K562 (cell line): Measurements from ENCODE around the gene ZCCHC24. TPM values are rescaled to one million over a fixed set of nuclear protein-coding genes. Genes with fewer than 3 reads are reported as not detected.

ENCODE experiments used
- CBFB ChIP-seq: sonication (generic); formaldehyde crosslinking; IDR thresholded peaks from 2 replicates; pipeline ENCODE4 v1.4.0; 2020; ENCODE audit warnings: mild to moderate bottlenecking, missing genetic modification reagents
- ELF4 ChIP-seq: fragments of 450-650 bp; formaldehyde crosslinking; IDR thresholded peaks from 2 replicates; pipeline ENCODE4 v1.4.0; 2022; ENCODE audit warnings: missing genetic modification characterization
- GATAD2A ChIP-seq: fragments of 450-650 bp; IDR thresholded peaks from 2 replicates; pipeline ENCODE4 v1.6.1; 2017
- MCM7 ChIP-seq, 2 experiments: fragments of 450-650 bp; IDR thresholded peaks; 2 replicates each; pipeline ENCODE4 v1.6.1; 2016 to 2018
- NR2C2 ChIP-seq, 2 experiments: fragments of 200-800 bp in 1 of 2; sonication (Bioruptor generic) in 1 of 2; sonication (generic) in 1 of 2; formaldehyde crosslinking in 1 of 2; IDR thresholded peaks; 2 replicates each; pipeline versions ENCODE4 v1.6.1 to v1.8.0; 2016 to 2022; ENCODE audit warnings: mild to moderate bottlenecking in 1 of 2, missing compliant biosample characterization in 1 of 2, missing genetic modification characterization in 1 of 2, missing genetic modification reagents in 1 of 2
- NR3C1 ChIP-seq: sonication (generic); formaldehyde crosslinking; IDR thresholded peaks from 2 replicates; pipeline ENCODE4 v1.8.1; 2022; ENCODE audit warnings: missing genetic modification reagents
- POLR2H ChIP-seq: IDR thresholded peaks from 2 replicates; pipeline ENCODE4 v1.6.1; 2016; ENCODE audit warnings: missing genetic modification characterization, low read depth, mild to moderate bottlenecking, control low read depth, missing compliant biosample characterization, moderate library complexity
- RBM34 ChIP-seq: fragments of 200-400 bp; formaldehyde crosslinking; IDR thresholded peaks from 2 replicates; pipeline ENCODE4 v1.6.1; 2018; ENCODE audit warnings: low read length, borderline replicate concordance; ENCODE audit not compliant: insufficient read depth
- RFX1 ChIP-seq: fragments of 450-650 bp; IDR thresholded peaks from 2 replicates; pipeline ENCODE4 v1.6.1; 2016; ENCODE audit warnings: mild to moderate bottlenecking, moderate library complexity
- SAFB ChIP-seq: fragments of 200-400 bp; formaldehyde crosslinking; IDR thresholded peaks from 2 replicates; pipeline ENCODE4 v1.6.1; 2017; ENCODE audit warnings: low read depth, low read length, borderline replicate concordance
- TFAM ChIP-seq: fragments of 250-450 bp; sonication (Bioruptor Pico); conservative IDR thresholded peaks from 2 replicates; pipeline ENCODE4 v1.5.0; 2021; ENCODE audit warnings: mild to moderate bottlenecking, moderate library complexity
- ZBTB8A ChIP-seq: fragments of 450-650 bp; IDR thresholded peaks from 2 replicates; pipeline ENCODE4 v1.6.1; 2018; ENCODE audit warnings: mild to moderate bottlenecking, moderate library complexity; ENCODE audit not compliant: partially characterized antibody
- ZFX ChIP-seq: sonication (generic); formaldehyde crosslinking; IDR thresholded peaks from 2 replicates; pipeline ENCODE4 v1.8.0; 2022; ENCODE audit warnings: mild to moderate bottlenecking, missing genetic modification reagents, moderate library complexity
- ZNF3 ChIP-seq: fragments of 250-450 bp; sonication (Bioruptor Pico); IDR thresholded peaks from 2 replicates; pipeline ENCODE4 v1.5.0; 2021; ENCODE audit warnings: mild to moderate bottlenecking, moderate library complexity
- ZNF589 ChIP-seq: fragments of 200-800 bp; sonication (Bioruptor generic); IDR thresholded peaks from 2 replicates; pipeline ENCODE4 v1.6.1; 2016; ENCODE audit warnings: low read depth, missing genetic modification characterization, missing compliant biosample characterization
- polyA plus RNA-seq, 8 experiments: library from polyadenylated mRNA; depleted of rRNA in 4 of 8; stranded (reverse) in 5 of 8; unstranded in 3 of 8; fragments of >200 nt; fragmentation: Nextera tagmentation in 2 of 8; fragmentation: Illumina TruSeq in 1 of 8; extraction: Ambion mirVana in 2 of 8; extraction: Trizol in 1 of 8; gene quantifications; 2 replicates each; pipeline versions ENCODE4 v1.2.1 to v1.2.3, GENCODE V29; 2011 to 2014; ENCODE audit warnings: inconsistent platforms in 1 of 8, missing spikeins in 1 of 8
- total RNA-seq, 7 experiments: library from RNA; depleted of rRNA in 6 of 7; stranded (reverse); fragments of >200 nt in 6 of 7; fragmentation: Illumina TruSeq in 2 of 7; extraction: Trizol in 2 of 7; gene quantifications; 2 replicates each; pipeline versions ENCODE4 v1.2.1 to v1.2.3, GENCODE V29; 2011 to 2021; ENCODE audit warnings: low replicate concordance in 1 of 7
- TF ChIP-seq, protein P1 (sequence below), 3 experiments: fragments of 200-800 bp in 1 of 3; sonication (Bioruptor generic) in 1 of 3; sonication (generic) in 1 of 3; formaldehyde crosslinking in 1 of 3; IDR thresholded peaks; 2 replicates each; pipeline versions ENCODE4 v1.6.1 to v1.8.0; 2016 to 2022; ENCODE audit warnings: mild to moderate bottlenecking in 2 of 3, missing compliant biosample characterization in 2 of 3, missing genetic modification characterization in 2 of 3, missing genetic modification reagents in 1 of 3
- TF ChIP-seq, protein P2 (sequence below): IDR thresholded peaks from 3 replicates; pipeline ENCODE4 v1.6.1; 2011; ENCODE audit warnings: borderline replicate concordance, mild to moderate bottlenecking; ENCODE audit not compliant: insufficient read length, insufficient read depth
- TF ChIP-seq, protein P3 (sequence below): fragments of 450-650 bp; IDR thresholded peaks from 2 replicates; pipeline ENCODE4 v1.6.1; 2017; ENCODE audit warnings: mild to moderate bottlenecking, moderate library complexity
- TF ChIP-seq, protein P4 (sequence below): sonication (generic); formaldehyde crosslinking; IDR thresholded peaks from 2 replicates; pipeline ENCODE4 v1.8.1; 2023; ENCODE audit warnings: mild to moderate bottlenecking, missing genetic modification reagents
- TF ChIP-seq, protein P5 (sequence below): fragments of 250-450 bp; sonication (Bioruptor Pico); IDR thresholded peaks from 2 replicates; pipeline ENCODE4 v1.5.0; 2022; ENCODE audit warnings: mild to moderate bottlenecking

ZCCHC24 gene
- total and polyA plus RNA-seq, 9 of the 15 experiments (the other 6 are each of a cell fraction or from before 2014, with no cell fraction given) = 0.84 to 11.0 (median 4.6) TPM

DNA sequence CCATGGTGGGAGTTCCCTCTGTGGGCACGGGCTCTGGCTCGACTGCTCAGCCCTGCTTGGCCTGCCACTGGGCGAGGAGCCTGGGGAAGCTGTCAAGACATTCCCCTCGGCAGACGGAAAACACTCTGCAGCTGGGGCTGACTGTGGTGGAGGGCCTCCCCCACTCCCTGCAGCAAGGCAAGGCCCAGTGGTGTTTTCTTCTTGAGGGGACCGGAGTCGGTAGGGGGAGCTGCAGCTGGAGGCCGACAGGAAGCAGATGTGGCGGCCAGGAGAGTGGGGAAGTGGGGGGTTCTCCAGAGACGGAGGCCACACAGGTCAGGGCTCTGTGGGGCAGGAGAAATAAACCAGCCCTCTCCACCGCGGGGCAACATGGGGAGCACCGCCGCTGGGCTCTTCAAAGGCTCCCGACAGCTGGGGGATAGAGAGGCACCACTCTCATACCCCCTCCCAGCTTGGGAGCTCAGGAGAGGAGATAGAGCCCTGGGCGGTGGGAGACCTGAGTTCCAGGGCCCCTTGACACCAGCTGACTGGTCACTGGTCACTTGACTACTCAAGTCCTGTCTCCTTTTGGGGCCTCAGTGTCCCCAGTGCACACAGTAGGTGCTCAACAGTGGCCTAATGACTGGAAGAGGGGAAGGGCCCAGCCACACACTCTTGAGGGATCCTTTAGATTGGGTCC is 54.7 kb downstream of the ZCCHC24 start (continued):
- TF ChIP-seq, protein P1, sequence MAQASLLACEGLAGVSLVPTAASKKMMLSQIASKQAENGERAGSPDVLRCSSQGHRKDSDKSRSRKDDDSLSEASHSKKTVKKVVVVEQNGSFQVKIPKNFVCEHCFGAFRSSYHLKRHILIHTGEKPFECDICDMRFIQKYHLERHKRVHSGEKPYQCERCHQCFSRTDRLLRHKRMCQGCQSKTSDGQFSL (CRISPR knock-in tag; IDR thresholded peaks at IDR 0.05) = peak; percentile 97
- TF ChIP-seq, protein P1 (tag; IDR thresholded peaks at IDR 0.05) = peak in 1 of 2 experiments; percentile 91; a peak in 2 of 4 replicates
- TF ChIP-seq ZNF589 (CRISPR knock-in tag) = no peak
- TF ChIP-seq, protein P2, sequence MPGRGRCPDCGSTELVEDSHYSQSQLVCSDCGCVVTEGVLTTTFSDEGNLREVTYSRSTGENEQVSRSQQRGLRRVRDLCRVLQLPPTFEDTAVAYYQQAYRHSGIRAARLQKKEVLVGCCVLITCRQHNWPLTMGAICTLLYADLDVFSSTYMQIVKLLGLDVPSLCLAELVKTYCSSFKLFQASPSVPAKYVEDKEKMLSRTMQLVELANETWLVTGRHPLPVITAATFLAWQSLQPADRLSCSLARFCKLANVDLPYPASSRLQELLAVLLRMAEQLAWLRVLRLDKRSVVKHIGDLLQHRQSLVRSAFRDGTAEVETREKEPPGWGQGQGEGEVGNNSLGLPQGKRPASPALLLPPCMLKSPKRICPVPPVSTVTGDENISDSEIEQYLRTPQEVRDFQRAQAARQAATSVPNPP = no peak
- TF ChIP-seq ZBTB8A = no peak
- TF ChIP-seq POLR2H (tag) = no peak
- TF ChIP-seq ELF4 (CRISPR knock-in tag) = no peak
- 0 out of 2 replicates have a peak, but pooled peaks have one; percentile 19 for TF ChIP-seq GATAD2A
- TF ChIP-seq NR3C1 = no peak
- TF ChIP-seq, protein P3, sequence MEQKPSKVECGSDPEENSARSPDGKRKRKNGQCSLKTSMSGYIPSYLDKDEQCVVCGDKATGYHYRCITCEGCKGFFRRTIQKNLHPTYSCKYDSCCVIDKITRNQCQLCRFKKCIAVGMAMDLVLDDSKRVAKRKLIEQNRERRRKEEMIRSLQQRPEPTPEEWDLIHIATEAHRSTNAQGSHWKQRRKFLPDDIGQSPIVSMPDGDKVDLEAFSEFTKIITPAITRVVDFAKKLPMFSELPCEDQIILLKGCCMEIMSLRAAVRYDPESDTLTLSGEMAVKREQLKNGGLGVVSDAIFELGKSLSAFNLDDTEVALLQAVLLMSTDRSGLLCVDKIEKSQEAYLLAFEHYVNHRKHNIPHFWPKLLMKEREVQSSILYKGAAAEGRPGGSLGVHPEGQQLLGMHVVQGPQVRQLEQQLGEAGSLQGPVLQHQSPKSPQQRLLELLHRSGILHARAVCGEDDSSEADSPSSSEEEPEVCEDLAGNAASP = no peak
- no peak for TF ChIP-seq CBFB (CRISPR knock-in tag)
- no peak for TF ChIP-seq SAFB
- no peak for TF ChIP-seq RBM34
- no peak for TF ChIP-seq RFX1
- no peak for TF ChIP-seq ZNF3 (CRISPR knock-in tag)
- no peak for TF ChIP-seq MCM7 (IDR thresholded peaks at IDR 0.05)
- peak; percentile 80 for TF ChIP-seq ZFX (CRISPR knock-in tag)
- TF ChIP-seq, protein P4, sequence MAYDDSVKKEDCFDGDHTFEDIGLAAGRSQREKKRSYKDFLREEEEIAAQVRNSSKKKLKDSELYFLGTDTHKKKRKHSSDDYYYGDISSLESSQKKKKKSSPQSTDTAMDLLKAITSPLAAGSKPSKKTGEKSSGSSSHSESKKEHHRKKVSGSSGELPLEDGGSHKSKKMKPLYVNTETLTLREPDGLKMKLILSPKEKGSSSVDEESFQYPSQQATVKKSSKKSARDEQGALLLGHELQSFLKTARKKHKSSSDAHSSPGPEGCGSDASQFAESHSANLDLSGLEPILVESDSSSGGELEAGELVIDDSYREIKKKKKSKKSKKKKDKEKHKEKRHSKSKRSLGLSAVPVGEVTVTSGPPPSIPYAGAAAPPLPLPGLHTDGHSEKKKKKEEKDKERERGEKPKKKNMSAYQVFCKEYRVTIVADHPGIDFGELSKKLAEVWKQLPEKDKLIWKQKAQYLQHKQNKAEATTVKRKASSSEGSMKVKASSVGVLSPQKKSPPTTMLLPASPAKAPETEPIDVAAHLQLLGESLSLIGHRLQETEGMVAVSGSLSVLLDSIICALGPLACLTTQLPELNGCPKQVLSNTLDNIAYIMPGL (CRISPR knock-in tag) = no peak
- TF ChIP-seq, protein P5, sequence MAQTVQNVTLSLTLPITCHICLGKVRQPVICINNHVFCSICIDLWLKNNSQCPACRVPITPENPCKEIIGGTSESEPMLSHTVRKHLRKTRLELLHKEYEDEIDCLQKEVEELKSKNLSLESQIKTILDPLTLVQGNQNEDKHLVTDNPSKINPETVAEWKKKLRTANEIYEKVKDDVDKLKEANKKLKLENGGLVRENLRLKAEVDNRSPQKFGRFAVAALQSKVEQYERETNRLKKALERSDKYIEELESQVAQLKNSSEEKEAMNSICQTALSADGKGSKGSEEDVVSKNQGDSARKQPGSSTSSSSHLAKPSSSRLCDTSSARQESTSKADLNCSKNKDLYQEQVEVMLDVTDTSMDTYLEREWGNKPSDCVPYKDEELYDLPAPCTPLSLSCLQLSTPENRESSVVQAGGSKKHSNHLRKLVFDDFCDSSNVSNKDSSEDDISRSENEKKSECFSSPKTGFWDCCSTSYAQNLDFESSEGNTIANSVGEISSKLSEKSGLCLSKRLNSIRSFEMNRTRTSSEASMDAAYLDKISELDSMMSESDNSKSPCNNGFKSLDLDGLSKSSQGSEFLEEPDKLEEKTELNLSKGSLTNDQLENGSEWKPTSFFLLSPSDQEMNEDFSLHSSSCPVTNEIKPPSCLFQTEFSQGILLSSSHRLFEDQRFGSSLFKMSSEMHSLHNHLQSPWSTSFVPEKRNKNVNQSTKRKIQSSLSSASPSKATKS (CRISPR knock-in tag) = no peak
- no peak for TF ChIP-seq TFAM (CRISPR knock-in tag)
- no peak for TF ChIP-seq NR2C2 (CRISPR knock-in tag; IDR thresholded peaks at IDR 0.05)
- no peak for TF ChIP-seq NR2C2 (tag; IDR thresholded peaks at IDR 0.05)
